Loucy (cell line): ENCODE measurements around the gene SLC16A13.

Source experiments
- H2AFZ ChIP-seq: fragments of 200-600 bp; sonication (generic); 2 replicates; pipeline ENCODE4 v1.6.0; 2016; ENCODE audit warnings: antibody characterized with exemption, mild to moderate bottlenecking, low read length, moderate library complexity
- H3F3A ChIP-seq: fragments of 200-600 bp; 2 replicates; pipeline ENCODE4 v1.6.0; 2016; ENCODE audit warnings: antibody characterized with exemption, low read depth, mild to moderate bottlenecking
- H3K27me3 ChIP-seq: fragments of 200-600 bp; sonication (generic); 2 replicates; pipeline ENCODE4 v1.6.1; 2014; ENCODE audit warnings: low read length, mild to moderate bottlenecking; ENCODE audit not compliant: insufficient read depth, poor library complexity, severe bottlenecking
- H3K36me3 ChIP-seq: fragments of 200-600 bp; sonication (generic); 2 replicates; pipeline ENCODE4 v1.6.1; 2016; ENCODE audit warnings: low read length; ENCODE audit not compliant: insufficient read depth
- H3K4me1 ChIP-seq: fragments of 200-600 bp; sonication (generic); 2 replicates; pipeline ENCODE4 v1.5.1; 2014; ENCODE audit warnings: low read length, mild to moderate bottlenecking; ENCODE audit not compliant: insufficient read depth, poor library complexity, severe bottlenecking
- H3K4me2 ChIP-seq: fragments of 200-600 bp; sonication (generic); 2 replicates; pipeline ENCODE4 v1.6.0; 2014; ENCODE audit warnings: antibody characterized with exemption, low read length, low read depth, mild to moderate bottlenecking; ENCODE audit not compliant: poor library complexity, severe bottlenecking
- H3K4me3 ChIP-seq: fragments of 200-600 bp; sonication (generic); 2 replicates; pipeline ENCODE4 v1.5.1; 2014; ENCODE audit warnings: low read length, mild to moderate bottlenecking, mixed read lengths; ENCODE audit not compliant: poor library complexity, severe bottlenecking
- H3K79me2 ChIP-seq: fragments of 200-600 bp; sonication (generic); 2 replicates; pipeline ENCODE4 v1.6.1; 2014; ENCODE audit warnings: low read length; ENCODE audit not compliant: insufficient read depth
- H3K9ac ChIP-seq: fragments of 200-600 bp; sonication (generic); 2 replicates; pipeline ENCODE4 v1.6.0; 2014; ENCODE audit warnings: mild to moderate bottlenecking, low read depth, low read length, moderate library complexity; ENCODE audit not compliant: poor library complexity, severe bottlenecking
- H3K9me2 ChIP-seq: fragments of 200-600 bp; sonication (generic); replicated peaks from 2 replicates; pipeline ENCODE4 v1.6.1; 2016; ENCODE audit warnings: low read depth, low read length, mixed read lengths
- H3K9me3 ChIP-seq: fragments of 200-600 bp; sonication (generic); 2 replicates; pipeline ENCODE4 v1.6.1; 2014; ENCODE audit warnings: mild to moderate bottlenecking, antibody characterized with exemption, low read length, low read depth; ENCODE audit not compliant: insufficient read depth
- H4K20me1 ChIP-seq: fragments of 200-600 bp; sonication (generic); 2 replicates; pipeline ENCODE4 v1.6.0; 2014; ENCODE audit warnings: antibody characterized with exemption, low read length, mild to moderate bottlenecking; ENCODE audit not compliant: insufficient read depth, poor library complexity, severe bottlenecking
- EZH2phosphoT487 ChIP-seq: fragments of 200-600 bp; IDR thresholded peaks from 2 replicates; pipeline ENCODE4 v1.6.1; 2018; ENCODE audit warnings: antibody characterized with exemption, mild to moderate bottlenecking, moderate library complexity, borderline replicate concordance
- TF ChIP-seq, protein P1 (sequence below): fragments of 200-600 bp; sonication (generic); conservative IDR thresholded peaks from 2 replicates; pipeline ENCODE4 v1.5.1; 2014; ENCODE audit warnings: mild to moderate bottlenecking, antibody characterized with exemption, low read length

Gene SLC16A13

GRCh38 chr17:6994118-6994598, 41.7 kb upstream of the SLC16A13 start:
- Histone ChIP-seq H3K27me3 (no peaks in the 10 kb centered on the region), H3K9me3 (no peaks in the 10 kb centered on the region), H3K79me2 (no peaks in the 10 kb centered on the region), H2AFZ (no peak overlapping the region), H3K4me3 (no peak overlapping the region), H4K20me1 (no peaks in the 10 kb centered on the region), H3K9ac (no peak overlapping the region), H3K36me3 (peaks cover 5% of the 10 kb centered on the region; the same call in 1 of the 2 replicates), H3K4me1 (no peaks in the 10 kb centered on the region), H3K9me2 (no peaks in the 10 kb centered on the region), H3K4me2 (no peak overlapping the region), H3F3A (no peaks in the 10 kb centered on the region)
- no peak for TF ChIP-seq EZH2phosphoT487
- TF ChIP-seq, protein P1, sequence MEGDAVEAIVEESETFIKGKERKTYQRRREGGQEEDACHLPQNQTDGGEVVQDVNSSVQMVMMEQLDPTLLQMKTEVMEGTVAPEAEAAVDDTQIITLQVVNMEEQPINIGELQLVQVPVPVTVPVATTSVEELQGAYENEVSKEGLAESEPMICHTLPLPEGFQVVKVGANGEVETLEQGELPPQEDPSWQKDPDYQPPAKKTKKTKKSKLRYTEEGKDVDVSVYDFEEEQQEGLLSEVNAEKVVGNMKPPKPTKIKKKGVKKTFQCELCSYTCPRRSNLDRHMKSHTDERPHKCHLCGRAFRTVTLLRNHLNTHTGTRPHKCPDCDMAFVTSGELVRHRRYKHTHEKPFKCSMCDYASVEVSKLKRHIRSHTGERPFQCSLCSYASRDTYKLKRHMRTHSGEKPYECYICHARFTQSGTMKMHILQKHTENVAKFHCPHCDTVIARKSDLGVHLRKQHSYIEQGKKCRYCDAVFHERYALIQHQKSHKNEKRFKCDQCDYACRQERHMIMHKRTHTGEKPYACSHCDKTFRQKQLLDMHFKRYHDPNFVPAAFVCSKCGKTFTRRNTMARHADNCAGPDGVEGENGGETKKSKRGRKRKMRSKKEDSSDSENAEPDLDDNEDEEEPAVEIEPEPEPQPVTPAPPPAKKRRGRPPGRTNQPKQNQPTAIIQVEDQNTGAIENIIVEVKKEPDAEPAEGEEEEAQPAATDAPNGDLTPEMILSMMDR, result no peak

- H3K4me2 ChIP-seq, result no peak overlapping the region
- TF ChIP-seq, protein P1, result no peak
- TF ChIP-seq EZH2phosphoT487, result no peak
- no peak overlapping the region for H3K4me3 ChIP-seq
Observed at GRCh38 chr17:6994666-6995256, 41.1 kb upstream of the SLC16A13 start.

DNA sequence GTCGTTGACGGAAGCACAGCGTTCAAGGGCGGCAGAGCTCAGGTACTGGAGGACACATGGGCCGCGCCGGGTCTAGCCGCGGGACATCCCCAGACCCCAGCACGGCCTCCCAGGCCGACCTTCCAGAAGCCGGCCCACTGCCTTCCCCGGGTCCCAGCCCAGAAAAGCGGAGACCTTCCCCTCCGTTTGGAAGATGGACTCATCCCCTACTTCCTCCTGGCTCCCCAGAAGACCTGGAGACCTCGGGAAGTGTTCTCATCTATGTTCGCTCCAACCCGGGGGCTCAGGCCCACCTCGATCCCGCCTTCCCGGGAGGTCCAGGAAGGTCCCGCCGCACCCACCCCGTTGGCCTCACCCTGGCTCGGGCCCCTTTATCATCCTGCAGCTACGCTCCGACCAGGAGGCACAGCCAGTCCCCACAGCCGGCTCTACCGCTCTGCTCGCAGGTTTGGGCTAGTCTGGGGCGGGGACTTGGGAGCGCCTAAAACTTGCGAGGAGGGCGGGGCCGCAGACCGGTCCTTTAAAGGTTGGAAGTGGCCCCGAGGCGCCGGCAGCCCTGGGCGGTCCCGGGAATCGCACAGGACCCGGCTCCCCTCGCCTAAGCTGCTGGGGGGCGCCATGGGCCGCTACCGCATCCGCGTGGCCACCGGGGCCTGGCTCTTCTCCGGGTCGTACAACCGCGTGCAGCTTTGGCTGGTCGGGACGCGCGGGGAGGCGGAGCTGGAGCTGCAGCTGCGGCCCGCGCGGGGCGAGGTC, 40.1 kb upstream of the SLC16A13 start, which contains the start of gene ALOX12:
TSS of gene ALOX12 (plus strand) at position 550 of the 756 bp plus-strand sequence. CDS start at position 619, 69 bp downstream.
- no peaks in the 10 kb centered on the region for H3K9me2 ChIP-seq
- H3K36me3 ChIP-seq, result peaks cover 9% of the 10 kb centered on the region; the same call in 1 of the 2 replicates
- TF ChIP-seq, protein P1, result no peak
- TF ChIP-seq EZH2phosphoT487, result no peak
- H4K20me1 ChIP-seq, result no peaks in the 10 kb centered on the region
- H3K9ac ChIP-seq, result no peak within 1 kb of the TSS
- H3K4me3 ChIP-seq, result no peak within 1 kb of the TSS
- no peaks in the 10 kb centered on the region for H3F3A ChIP-seq
- H3K4me2 ChIP-seq, result no peak within 1 kb of the TSS
- no peaks in the 10 kb centered on the region for H3K4me1 ChIP-seq
- no peaks in the 10 kb centered on the region for H3K27me3 ChIP-seq
- no peaks in the 10 kb centered on the region for H3K79me2 ChIP-seq
- H2AFZ ChIP-seq, result no peak within 1 kb of the TSS
- H3K9me3 ChIP-seq, result no peaks in the 10 kb centered on the region

More at GRCh38 chr17:6994666-6995256, 41.1 kb upstream of the SLC16A13 start:
- Histone ChIP-seq H3K9me2 (no peaks in the 10 kb centered on the region), H3K27me3 (no peaks in the 10 kb centered on the region), H3F3A (no peaks in the 10 kb centered on the region), H3K36me3 (peaks cover 9% of the 10 kb centered on the region; the same call in 1 of the 2 replicates), H3K79me2 (no peaks in the 10 kb centered on the region), H3K9me3 (no peaks in the 10 kb centered on the region), H2AFZ (no peak overlapping the region), H3K9ac (no peak overlapping the region), H3K4me1 (no peaks in the 10 kb centered on the region), H4K20me1 (no peaks in the 10 kb centered on the region)
